ENCODE data around the gene WIPF1. TPM values are rescaled to one million over a fixed set of nuclear protein-coding genes. Genes with fewer than 3 reads are reported as not detected.

WIPF1 gene
- total and polyA plus RNA-seq, 2 donors (not counting 3 experiments of a cell fraction or from before 2014, with no cell fraction given) = 15.3 to 42.0 TPM

DNA sequence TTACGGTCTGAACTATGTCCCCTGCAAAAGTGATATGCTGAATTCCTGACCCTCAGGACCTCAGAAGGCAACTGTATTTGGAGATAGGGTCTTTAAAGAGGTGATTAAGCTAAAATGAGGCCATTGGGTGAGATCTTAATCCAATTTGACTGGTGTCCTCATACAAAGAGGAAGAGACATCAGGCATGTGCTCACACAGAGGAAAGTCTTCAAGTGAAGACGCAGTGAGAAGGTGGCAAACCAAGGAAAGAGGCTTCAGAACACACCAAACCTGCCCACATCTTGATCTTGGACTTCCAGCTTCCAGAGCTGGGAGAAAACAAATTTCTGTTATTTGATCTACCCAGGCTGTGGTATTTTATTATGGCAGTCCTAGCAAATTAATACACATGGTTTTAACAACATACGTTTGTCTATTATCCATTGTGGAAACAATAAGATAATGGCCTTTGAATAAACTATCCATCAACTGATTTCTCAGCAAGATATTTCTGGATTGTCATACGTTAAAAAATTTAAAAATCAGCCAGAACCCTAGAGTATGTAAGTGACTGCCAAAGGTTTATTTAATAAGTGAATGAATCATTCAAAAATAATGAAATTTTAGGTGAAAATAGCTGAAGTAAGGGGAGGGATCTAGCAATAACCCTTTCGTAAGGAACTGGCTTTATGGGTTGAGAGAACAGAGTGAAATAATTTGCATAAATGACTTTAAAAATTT, 6.5 kb downstream of the WIPF1 start:
- Histone ChIP-seq H3K79me2 (ENCODE audit: control insufficient read depth, insufficient read depth, low read length) (no peaks in the 10 kb centered on the region), H2AFZ (ENCODE audit: low read depth, low read length) (no peak overlapping the region), H3K27ac (ENCODE audit: insufficient read depth, low read depth, low read length) (no peak overlapping the region), H3K4me1 (ENCODE audit: control insufficient read depth, extremely low read depth, insufficient read depth, low read length) (peaks cover 27% of the 10 kb centered on the region), H4K20me1 (replicated peaks; ENCODE audit: control insufficient read depth, extremely low read depth, insufficient read depth, low read length) (no peaks in the 10 kb centered on the region), H3K9me1 (replicated peaks; ENCODE audit: control insufficient read depth, extremely low read depth, insufficient read depth, low read length) (no peaks in the 10 kb centered on the region), H3K36me3 (ENCODE audit: control insufficient read depth in 2 of 2, extremely low read depth in 1 of 2, insufficient read depth in 2 of 2, low read length in 2 of 2) (no peaks in the 10 kb centered on the region), H3K4me3 (replicated peaks in 1 of 3; ENCODE audit: insufficient read depth in 1 of 3, low read depth in 1 of 3, low read length in 3 of 3) (no peak overlapping the region), H3K9ac (replicated peaks; ENCODE audit: extremely low read depth, insufficient read depth, low read length) (no peak overlapping the region), H3K4me2 (ENCODE audit: insufficient read depth, low read length) (no peak overlapping the region), H3K27me3 (ENCODE audit: control insufficient read depth in 2 of 2, insufficient read depth in 2 of 2, low read length in 2 of 2) (no peaks in the 10 kb centered on the region), H3K9me3 (replicated peaks; ENCODE audit: control insufficient read depth, insufficient read depth, low read length) (no peaks in the 10 kb centered on the region)
- intact Hi-C loops (cut with micrococcal nuclease) = loop anchor here (5.0 to 10.0 kb wide), 2 partner anchors 91 to 414 kb away; partner anchors contain the start of gene CHN1
- no peak for DNase-seq (ENCODE audit: low read depth, low spot score)
- ChIA-PET POLR2A (no interaction called here), CTCF (interaction anchor here (1.2 kb wide), 1 partner anchor 98 kb away, joined by 3 read pairs; no protein-coding TSS in a partner anchor)
- no TSS peak for BruUV-seq (replicated peaks)
- no peak for TF ChIP-seq POLR2A (IDR thresholded peaks at IDR 0.05; ENCODE audit: low read depth, low read length)
- TF ChIP-seq MYC (IDR thresholded peaks at IDR 0.05; ENCODE audit: low read depth, low read length) = no peak
- no peak for TF ChIP-seq POLR2AphosphoS5 (IDR thresholded peaks at IDR 0.05; ENCODE audit: insufficient read depth, low read depth, low read length)
- TF ChIP-seq FOS (IDR thresholded peaks at IDR 0.05; ENCODE audit: borderline replicate concordance, insufficient read depth, low read length) = no peak
- TF ChIP-seq JUN (IDR thresholded peaks at IDR 0.05; ENCODE audit: borderline replicate concordance, insufficient read depth, insufficient read length, low read depth) = no peak
- TF ChIP-seq, protein P1, sequence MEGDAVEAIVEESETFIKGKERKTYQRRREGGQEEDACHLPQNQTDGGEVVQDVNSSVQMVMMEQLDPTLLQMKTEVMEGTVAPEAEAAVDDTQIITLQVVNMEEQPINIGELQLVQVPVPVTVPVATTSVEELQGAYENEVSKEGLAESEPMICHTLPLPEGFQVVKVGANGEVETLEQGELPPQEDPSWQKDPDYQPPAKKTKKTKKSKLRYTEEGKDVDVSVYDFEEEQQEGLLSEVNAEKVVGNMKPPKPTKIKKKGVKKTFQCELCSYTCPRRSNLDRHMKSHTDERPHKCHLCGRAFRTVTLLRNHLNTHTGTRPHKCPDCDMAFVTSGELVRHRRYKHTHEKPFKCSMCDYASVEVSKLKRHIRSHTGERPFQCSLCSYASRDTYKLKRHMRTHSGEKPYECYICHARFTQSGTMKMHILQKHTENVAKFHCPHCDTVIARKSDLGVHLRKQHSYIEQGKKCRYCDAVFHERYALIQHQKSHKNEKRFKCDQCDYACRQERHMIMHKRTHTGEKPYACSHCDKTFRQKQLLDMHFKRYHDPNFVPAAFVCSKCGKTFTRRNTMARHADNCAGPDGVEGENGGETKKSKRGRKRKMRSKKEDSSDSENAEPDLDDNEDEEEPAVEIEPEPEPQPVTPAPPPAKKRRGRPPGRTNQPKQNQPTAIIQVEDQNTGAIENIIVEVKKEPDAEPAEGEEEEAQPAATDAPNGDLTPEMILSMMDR (IDR thresholded peaks at IDR 0.05; ENCODE audit: extremely low read depth in 1 of 2, insufficient read depth in 1 of 2, low read depth in 1 of 2, low read length in 2 of 2) = no peak
- no peak for TF ChIP-seq EZH2 (IDR thresholded peaks at IDR 0.05; ENCODE audit: borderline replicate concordance, low read depth, low read length, severe bottlenecking)
- TF ChIP-seq, protein P2, sequence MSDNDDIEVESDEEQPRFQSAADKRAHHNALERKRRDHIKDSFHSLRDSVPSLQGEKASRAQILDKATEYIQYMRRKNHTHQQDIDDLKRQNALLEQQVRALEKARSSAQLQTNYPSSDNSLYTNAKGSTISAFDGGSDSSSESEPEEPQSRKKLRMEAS (IDR thresholded peaks at IDR 0.05; ENCODE audit: insufficient read depth, insufficient read length) = no peak
- TF ChIP-seq GATA2 (IDR thresholded peaks at IDR 0.05; ENCODE audit: insufficient read depth, insufficient read length, low read depth, low read length) = no peak
- no peak for FAIRE-seq
- dilution Hi-C loops (cut with MboI; ENCODE audit: extremely low pct_ligation_motif_present, low sequenced_read_pairs) = no loop called here

Measured in endothelial cell of umbilical vein (primary cell).